Measurements from ENCODE around the gene TPM4. TPM values are rescaled to one million over a fixed set of nuclear protein-coding genes. Genes with fewer than 3 reads are reported as not detected.

The TPM4 gene
- total and polyA plus RNA-seq, 2 of the 8 experiments (the other 6 are each of a cell fraction or from before 2014, with no cell fraction given): 160 to 359 TPM

GRCh38 chr19:16131648-16132047, 55.4 kb downstream of the TPM4 start:
- peaks cover 0 to 2% (median 0%) of the 10 kb centered on the region in 4 experiments; a peak in 1 of 7 replicates for H3K4me1 ChIP-seq (replicated peaks in 1 of 4; ENCODE audit: control insufficient read depth in 3 of 4, insufficient read depth in 4 of 4, low read length in 3 of 4)
- no peak overlapping the region for H4K5ac ChIP-seq (ENCODE audit: insufficient read length, low read depth, low read length)
- no peak overlapping the region for H3K23ac ChIP-seq (ENCODE audit: insufficient read length)
- H4K20me1 ChIP-seq (replicated peaks in 1 of 2; ENCODE audit: control insufficient read depth in 1 of 2, insufficient read depth in 2 of 2, low read length in 2 of 2): peaks cover 2 to 12% of the 10 kb centered on the region in 2 experiments
- no peaks in the 10 kb centered on the region for H3K79me2 ChIP-seq (ENCODE audit: control insufficient read depth in 1 of 2, insufficient read depth in 2 of 2, low read length in 2 of 2)
- H2AK5ac ChIP-seq (ENCODE audit: low read depth, low read length): no peak overlapping the region
- no peak for FAIRE-seq
- H3K36me3 ChIP-seq (ENCODE audit: control insufficient read depth in 2 of 4, insufficient read depth in 4 of 4, low read length in 3 of 4): peaks cover 20 to 61% (median 51%) of the 10 kb centered on the region in 4 experiments; a peak in 7 of 8 replicates
- ChIA-PET POLR2A (ENCODE audit: partially characterized antibody) (interaction anchor here (0.9 kb wide), 1 partner anchor 17 kb away, joined by 3 read pairs; no protein-coding TSS in a partner anchor), CTCF (ENCODE audit: partially characterized antibody) (no interaction called here)
- no peak overlapping the region for H2AFZ ChIP-seq (ENCODE audit: low read length)
- H3K14ac ChIP-seq (ENCODE audit: insufficient read length): no peak overlapping the region
- H3K56ac ChIP-seq (replicated peaks; ENCODE audit: insufficient read length, low read depth, low read length): peak overlapping the region; percentile 43
- H2BK12ac ChIP-seq (ENCODE audit: low read depth, low read length): no peak overlapping the region
- H2BK20ac ChIP-seq (ENCODE audit: low read length): no peak overlapping the region
- H2BK120ac ChIP-seq (replicated peaks; ENCODE audit: low read depth, low read length): no peak overlapping the region
- 91 to 100% methylated on average over 1 to 3 of the region's 3 CpGs for WGBS, 2 experiments (ENCODE audit: extremely low coverage in 1 of 2, insufficient coverage in 1 of 2, insufficient read length in 1 of 2, insufficient replicate concordance in 2 of 2, low coverage in 1 of 2, low lambda C conversion rate in 2 of 2, missing lambda C conversion rate in 1 of 2)
- H3K9me3 ChIP-seq (ENCODE audit: insufficient read depth in 2 of 2, low read depth in 1 of 2, low read length in 1 of 2): no peaks in the 10 kb centered on the region
- H3K79me1 ChIP-seq (ENCODE audit: low read depth, low read length): no peaks in the 10 kb centered on the region
- no peak overlapping the region for H2BK5ac ChIP-seq (ENCODE audit: low read depth, low read length)
- TF ChIP-seq FOSL1 (IDR thresholded peaks at IDR 0.05; ENCODE audit: insufficient read depth, low read depth, low read length) (no peak), BACH1 (IDR thresholded peaks at IDR 0.05; ENCODE audit: low read length) (no peak), ZNF274 (IDR thresholded peaks at IDR 0.05; ENCODE audit: borderline replicate concordance, extremely low read depth, low read length) (no peak), POLR2AphosphoS5 (IDR thresholded peaks at IDR 0.05; ENCODE audit: low read depth, low read length) (no peak), CEBPB (IDR thresholded peaks at IDR 0.05; ENCODE audit: low read depth, low read length) (no peak), MAX (IDR thresholded peaks at IDR 0.05) (no peak), POLR2A (IDR thresholded peaks at IDR 0.05; ENCODE audit: control extremely low read depth in 1 of 2, low read depth in 2 of 2, low read length in 2 of 2) (no peak), BCL11A (IDR thresholded peaks at IDR 0.05; ENCODE audit: low read depth in 2 of 2, low read length in 2 of 2) (no peak), NRF1 (IDR thresholded peaks at IDR 0.05; ENCODE audit: low read depth, low read length) (no peak), SIN3A (conservative IDR thresholded peaks at IDR 0.05 in 1 of 2, IDR thresholded peaks at IDR 0.05 in 1 of 2; ENCODE audit: low read depth in 1 of 2, low read length in 2 of 2) (no peak), GTF2F1 (IDR thresholded peaks at IDR 0.05; ENCODE audit: borderline replicate concordance, low read depth, low read length) (no peak), SP4 (IDR thresholded peaks at IDR 0.05; ENCODE audit: low read length) (no peak), CREB1 (IDR thresholded peaks at IDR 0.05) (no peak), CBX5 (IDR thresholded peaks at IDR 0.05; ENCODE audit: low read depth, low read length) (no peak)
- H3K23me2 ChIP-seq (ENCODE audit: low read depth, low read length): peaks cover 10% of the 10 kb centered on the region; the same call in 1 of the 2 replicates
- H3K9ac ChIP-seq (replicated peaks in 1 of 4; ENCODE audit: extremely low read depth in 1 of 4, low read depth in 3 of 4, low read length in 3 of 4): no peak overlapping the region
- no peak overlapping the region for H2BK15ac ChIP-seq (ENCODE audit: low read length)
- no peak overlapping the region for H3K4ac ChIP-seq (replicated peaks; ENCODE audit: insufficient read length, low read depth, low read length)
- DNase-seq (ENCODE audit: low read depth in 1 of 2, low spot score in 2 of 2): no peak
- no peak overlapping the region for H3K27ac ChIP-seq (ENCODE audit: low read depth, low read length)
- H3K4me2 ChIP-seq (ENCODE audit: insufficient read depth in 1 of 2, low read depth in 2 of 2, low read length in 2 of 2): no peak overlapping the region
- no peak overlapping the region for H4K91ac ChIP-seq (replicated peaks; ENCODE audit: insufficient read length, low read length)
- no peaks in the 10 kb centered on the region for H3K27me3 ChIP-seq (replicated peaks in 1 of 4; ENCODE audit: control insufficient read depth in 3 of 4, extremely low read depth in 1 of 4, insufficient read depth in 3 of 4, low read length in 3 of 4)
- H4K8ac ChIP-seq (ENCODE audit: extremely low read depth, insufficient read depth, low read length): no peak overlapping the region
- H3K4me3 ChIP-seq (ENCODE audit: extremely low read depth in 1 of 4, insufficient read depth in 2 of 4, low read depth in 3 of 4, low read length in 4 of 4): no peak overlapping the region
- no peak overlapping the region for H3K18ac ChIP-seq (ENCODE audit: extremely low read depth, low read length)
